HG02642 (cell line): ENCODE results near the gene RPL38.

Experiments
- ATAC-seq: cut with Tn5 transposase; IDR thresholded peaks from one replicate; pipeline ENCODE4 v1.9.1; 2021; ENCODE audit warnings: mild to moderate bottlenecking; ENCODE audit not compliant: unreplicated experiment, poor library complexity

The RPL38 gene

DNA sequence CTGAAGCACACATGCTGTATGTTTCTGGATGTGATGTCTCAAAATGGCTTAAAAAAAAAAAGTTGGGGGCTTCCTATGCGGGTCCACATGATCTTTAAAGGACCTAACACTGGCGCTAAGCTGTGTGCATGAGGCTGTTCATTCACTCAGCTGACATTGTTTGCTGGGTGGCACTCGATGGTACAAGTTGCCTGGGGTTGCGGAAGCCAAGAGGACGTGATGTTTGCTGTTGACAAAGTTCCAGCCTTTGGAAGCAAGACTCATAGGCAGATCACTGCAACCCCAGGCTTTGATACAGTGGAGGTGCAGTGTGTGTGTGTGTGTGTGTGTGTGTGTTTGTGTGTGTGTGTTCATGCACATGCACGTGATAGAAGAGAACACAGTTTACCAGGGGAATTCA is 41.1 kb downstream of the RPL38 start:
- no peak for ATAC-seq

GRCh38 chr17:74245145-74245831 is 41.8 kb downstream of the RPL38 start:
- no peak for ATAC-seq

DNA sequence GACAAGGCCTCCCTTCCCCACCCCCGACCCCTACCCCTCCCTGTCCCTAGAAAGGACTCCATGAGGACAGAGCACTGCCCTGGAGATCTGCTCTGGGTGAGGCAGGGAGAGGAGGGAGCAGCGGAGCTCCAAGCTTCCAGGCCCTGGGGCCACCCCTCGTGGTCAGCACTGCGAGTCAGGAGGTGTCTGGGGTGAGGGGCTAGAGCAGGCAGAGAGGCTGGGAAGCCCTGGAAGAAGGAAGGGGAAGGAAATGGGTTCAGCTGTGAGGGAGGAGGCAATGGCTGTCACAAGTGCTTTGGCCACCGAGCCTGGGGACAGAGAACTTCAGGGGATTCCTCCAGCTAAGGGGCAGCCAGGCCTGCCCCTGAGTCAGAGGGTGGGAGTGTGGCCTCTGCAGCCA is 42.4 kb downstream of the RPL38 start:
- ATAC-seq = no peak

DNA sequence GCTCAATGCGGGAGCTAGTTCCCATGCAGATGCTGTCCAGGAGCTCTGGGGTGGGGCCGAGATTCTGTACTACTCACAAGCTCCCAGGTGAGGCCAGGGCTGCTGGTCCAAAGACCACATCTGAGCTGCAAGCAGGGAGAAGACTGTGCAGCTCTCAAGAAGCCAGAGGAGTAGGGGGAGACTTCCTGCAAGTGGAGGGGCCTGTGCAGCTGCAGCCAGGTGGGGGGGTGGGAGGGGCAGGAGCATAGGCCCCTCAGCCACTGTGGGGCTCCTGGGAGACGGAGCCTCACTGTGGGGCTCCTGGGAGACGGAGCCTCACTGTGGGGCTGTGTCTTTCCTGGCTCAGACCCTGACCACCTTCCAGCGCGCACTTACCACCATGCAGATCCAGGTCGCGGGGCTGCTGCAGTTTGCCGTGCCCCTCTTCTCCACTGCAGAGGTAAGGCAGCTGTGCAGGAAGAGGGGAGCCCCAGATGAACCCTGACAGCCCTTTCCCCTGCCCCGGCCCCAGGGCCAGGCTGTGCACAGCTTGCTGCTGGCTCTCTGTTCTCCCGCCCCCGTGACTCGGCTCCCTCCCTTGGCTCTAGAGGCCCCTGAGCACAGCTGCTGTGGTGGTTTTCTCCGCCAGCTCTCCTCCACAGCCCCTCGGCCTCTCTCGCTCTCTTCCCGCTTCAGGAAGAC is 46.3 kb downstream of the RPL38 start:
- no peak for ATAC-seq

DNA sequence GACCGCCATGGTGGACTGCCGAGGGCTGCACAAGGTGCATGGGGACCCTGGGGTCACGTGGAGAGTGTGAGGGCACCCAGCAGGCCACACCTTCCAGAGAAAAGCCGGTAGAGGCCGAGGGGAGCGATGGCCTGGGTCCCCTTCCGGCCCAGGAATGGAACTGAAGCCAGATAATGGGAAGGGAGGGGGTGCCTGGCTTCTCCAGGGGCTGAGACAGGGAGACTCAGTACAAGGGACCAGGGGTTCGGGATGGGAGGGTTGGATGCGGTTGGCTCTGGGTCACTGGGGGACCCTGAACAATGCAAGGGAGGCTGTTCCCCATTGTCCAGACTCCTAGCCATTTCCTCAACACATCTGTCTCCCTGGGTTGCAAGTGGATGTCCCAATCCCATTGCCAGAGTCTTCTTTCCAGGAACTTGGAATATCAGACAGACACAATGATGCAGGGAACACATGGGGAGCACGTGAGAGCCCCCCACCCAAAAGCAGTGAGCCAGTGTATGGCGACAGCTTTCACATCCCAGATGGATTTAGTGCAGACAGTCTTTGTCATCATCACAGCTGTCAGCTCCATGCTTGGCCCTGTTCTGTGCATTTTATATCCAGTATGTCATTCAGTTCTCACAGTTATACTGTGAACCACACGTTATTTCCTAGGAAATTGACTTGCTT is 47.0 kb downstream of the RPL38 start:
- ATAC-seq = no peak

DNA sequence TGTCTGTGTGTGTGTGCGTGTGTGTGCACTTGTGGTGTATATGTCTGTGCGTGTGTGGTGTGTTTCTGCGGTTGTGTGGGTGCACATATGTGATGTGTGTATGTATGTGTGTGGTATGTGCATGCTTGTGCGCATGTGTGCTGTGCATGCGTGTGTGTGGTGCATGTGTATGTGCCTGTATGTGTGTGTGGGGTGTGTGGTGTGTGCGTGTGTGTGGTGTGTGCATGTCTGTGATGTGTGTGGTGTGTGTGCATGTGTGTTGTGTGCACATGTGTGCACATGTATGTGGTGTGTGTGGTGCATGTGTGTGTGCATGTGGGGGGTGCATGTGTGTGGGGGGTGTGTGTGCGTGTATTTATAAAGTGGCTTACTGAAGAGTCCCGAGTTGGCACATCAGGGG is 47.6 kb downstream of the RPL38 start:
- ATAC-seq = no peak

DNA sequence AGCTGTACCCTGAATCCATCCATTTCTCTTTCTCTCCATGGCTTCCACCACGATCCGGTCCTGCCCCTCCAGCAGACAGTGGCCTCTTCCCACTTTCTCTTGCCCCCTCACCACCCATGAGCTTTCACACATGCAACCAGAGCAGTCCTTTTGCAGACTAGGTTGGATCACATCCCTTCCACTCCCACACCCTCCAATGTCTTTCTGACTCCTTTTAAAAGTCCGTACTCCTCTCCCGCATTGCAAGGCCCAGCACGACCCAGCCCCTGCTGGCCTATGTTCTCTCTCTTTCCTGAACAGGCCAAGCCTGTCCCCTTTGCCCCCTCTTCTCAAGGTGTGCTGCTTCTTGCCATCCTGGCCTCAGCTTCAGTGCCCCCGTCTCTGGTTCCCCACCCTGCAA is 48.1 kb downstream of the RPL38 start:
- no peak for ATAC-seq

- ATAC-seq = no peak
These were observed 48.7 kb downstream of the RPL38 start for GRCh38 chr17:74252211-74252610.

- ATAC-seq = no peak
These were observed 49.6 kb downstream of the RPL38 start for GRCh38 chr17:74253036-74253435.

DNA sequence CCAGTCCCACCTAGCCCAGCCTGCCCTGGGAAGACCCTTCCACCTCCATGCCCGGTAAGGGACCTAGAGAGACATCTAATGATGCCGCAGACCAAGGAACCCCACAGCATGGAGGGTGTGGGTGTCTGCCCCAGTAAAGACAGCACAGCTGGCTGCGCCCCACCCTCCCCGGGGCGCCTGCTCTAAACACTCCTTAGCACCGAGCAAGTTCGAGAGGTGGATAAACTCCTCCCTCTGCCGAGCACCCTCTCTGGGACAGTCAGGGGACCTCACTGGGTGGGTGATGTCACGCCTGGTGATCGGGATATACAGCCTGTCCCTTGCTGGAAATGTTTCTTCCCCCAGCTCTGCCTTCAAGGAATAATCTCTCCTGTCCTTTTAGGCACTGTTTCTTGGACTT is 53.8 kb downstream of the RPL38 start:
- ATAC-seq = no peak

- ATAC-seq = no peak
These were observed 56.4 kb downstream of the RPL38 start for GRCh38 chr17:74259667-74260524.
